ENCODE data around the gene UHRF1. TPM values are rescaled to one million over a fixed set of nuclear protein-coding genes. Genes with fewer than 3 reads are reported as not detected.

UHRF1 gene
- total and polyA plus RNA-seq, 2 of the 4 experiments (the other 2 are of a cell fraction), result 47.4 to 57.4 TPM

GRCh38 chr19:4908781-4909155, 533 bp upstream of the UHRF1 start:
- no peak overlapping the region for H3K4me3 ChIP-seq (ENCODE audit: insufficient read depth, low read depth, low read length)
- peak overlapping the region; percentile 43 for H2AK5ac ChIP-seq (ENCODE audit: low read depth, low read length)
- no peak overlapping the region for H2BK5ac ChIP-seq (ENCODE audit: low read depth, low read length, poor library complexity, severe bottlenecking)
- dilution Hi-C loops (cut with HindIII; ENCODE audit: low sequenced_read_pairs, unreplicated experiment), result no loop called here
- H3K4ac ChIP-seq (ENCODE audit: low read depth, low read length), result 0 out of 2 replicates have a peak overlapping the region, but pooled peaks have one; percentile 23
- H4K5ac ChIP-seq (ENCODE audit: low read depth, low read length), result no peak overlapping the region
- H3K9ac ChIP-seq (ENCODE audit: low read depth, low read length), result no peak overlapping the region
- H3K4me2 ChIP-seq (ENCODE audit: low read depth, low read length), result no peak overlapping the region
- POLR2A ChIA-PET (ENCODE audit: unreplicated experiment), result interaction anchor here (0.6 kb wide), 2 partner anchors 42 to 121 kb away, joined by 7 read pairs; no protein-coding TSS in a partner anchor
- CTCF ChIA-PET, result no interaction called here
- 93% methylated on average over 5 of the region's 15 CpGs; no CpG with 5 or more reads in 1 of the 2 experiments for WGBS, 2 experiments (ENCODE audit: extremely low coverage in 2 of 2, insufficient read length in 1 of 2)
- no peak overlapping the region for H3K18ac ChIP-seq (ENCODE audit: low read depth, low read length)
- H4K91ac ChIP-seq (ENCODE audit: insufficient read depth, low read depth, low read length), result peak overlapping the region; percentile 31; the same call in 1 of the 2 replicates
- peaks cover 0 to 30% of the 10 kb centered on the region in 2 experiments; a peak in 2 of 4 replicates for H3K79me1 ChIP-seq (ENCODE audit: low read depth in 1 of 2, low read length in 2 of 2)
- DNase-seq, result no peak
- BruUV-seq (replicated peaks), result no TSS peak
- H2BK20ac ChIP-seq (ENCODE audit: low read depth, low read length), result no peak overlapping the region
- H3K56ac ChIP-seq (ENCODE audit: extremely low read depth, insufficient read depth, low read length), result no peak overlapping the region
- H3K36me3 ChIP-seq (ENCODE audit: control insufficient read depth, insufficient read depth, low read length), result no peaks in the 10 kb centered on the region; the same call in 1 of the 2 replicates
- H2BK120ac ChIP-seq (ENCODE audit: low read depth, low read length), result peak overlapping the region; percentile 9; the same call in 1 of the 2 replicates
- H4K8ac ChIP-seq (ENCODE audit: low read depth in 2 of 2, low read length in 2 of 2), result peak overlapping the region in 1 of 2 experiments; percentile 48; a peak in 1 of 4 replicates
- peak overlapping the region; percentile 94 for H2AFZ ChIP-seq (replicated peaks; ENCODE audit: low read length, poor library complexity)
- in situ Hi-C loops (cut with MboI; ENCODE audit: low sequenced_read_pairs), result no loop called here
- H3K27me3 ChIP-seq (ENCODE audit: control insufficient read depth, insufficient read depth, low read length), result no peaks in the 10 kb centered on the region
- no peak for ATAC-seq (ENCODE audit: low read depth)
- H3K9me3 ChIP-seq (ENCODE audit: control insufficient read depth, insufficient read depth, low read length), result no peaks in the 10 kb centered on the region
- intact Hi-C loops (cut with micrococcal nuclease), result no loop called here
- H3K14ac ChIP-seq (replicated peaks; ENCODE audit: low read depth, low read length), result no peak overlapping the region
- H3K27ac ChIP-seq (ENCODE audit: insufficient read depth, low read length), result no peak overlapping the region; the same call in 1 of the 2 replicates
- peaks cover 18% of the 10 kb centered on the region for H3K4me1 ChIP-seq (ENCODE audit: control insufficient read depth, insufficient read depth, low read length)
- H3K9me1 ChIP-seq (ENCODE audit: insufficient read depth, low read length), result peaks cover 4% of the 10 kb centered on the region; the same call in 1 of the 2 replicates
- H4K20me1 ChIP-seq (ENCODE audit: insufficient read depth, low read length), result peaks cover 8% of the 10 kb centered on the region
- no peak overlapping the region for H3K23ac ChIP-seq (ENCODE audit: low read depth, low read length)
- TF ChIP-seq CHD1 (IDR thresholded peaks at IDR 0.05; ENCODE audit: low read depth, low read length) (no peak), NFE2L2 (IDR thresholded peaks at IDR 0.05; ENCODE audit: low read depth, low read length) (no peak), MXI1 (IDR thresholded peaks at IDR 0.05; ENCODE audit: borderline replicate concordance, low read depth, low read length) (no peak), RFX5 (IDR thresholded peaks at IDR 0.05; ENCODE audit: low read depth, low read length) (no peak)
- no peak overlapping the region for H2BK15ac ChIP-seq (ENCODE audit: low read depth, low read length)
- peak overlapping the region; percentile 88 for H2AK9ac ChIP-seq (replicated peaks; ENCODE audit: low read depth, low read length, poor library complexity)
